IPS-NIHi7 (cell line): Measurements from ENCODE around the gene MTOR.

ENCODE experiments used
- DNase-seq: peaks from one replicate; pipeline ENCODE4 v3.0.0; 2012; ENCODE audit warnings: mixed read lengths; ENCODE audit errors: extremely low spot score

MTOR gene

DNA sequence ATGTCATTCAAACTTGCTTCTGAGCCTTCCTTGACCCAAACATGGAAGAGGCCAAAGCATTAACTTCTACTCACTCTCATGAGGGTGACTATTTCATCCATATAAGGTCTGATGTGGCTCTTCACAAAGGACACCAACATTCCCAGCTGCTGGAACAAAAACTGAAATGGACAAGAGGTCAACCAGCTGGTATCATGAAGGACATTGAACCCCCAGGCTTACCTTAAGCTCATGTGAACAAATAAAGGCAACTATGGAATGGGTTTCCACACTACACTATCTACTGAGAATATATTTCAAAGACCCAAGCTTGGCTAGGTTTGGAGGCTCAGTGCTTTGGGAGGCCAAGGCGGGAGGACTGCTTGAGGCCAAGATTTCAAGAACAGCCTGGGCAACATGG, 46.3 kb downstream of the MTOR start:
- DNase-seq, result no peak

DNA sequence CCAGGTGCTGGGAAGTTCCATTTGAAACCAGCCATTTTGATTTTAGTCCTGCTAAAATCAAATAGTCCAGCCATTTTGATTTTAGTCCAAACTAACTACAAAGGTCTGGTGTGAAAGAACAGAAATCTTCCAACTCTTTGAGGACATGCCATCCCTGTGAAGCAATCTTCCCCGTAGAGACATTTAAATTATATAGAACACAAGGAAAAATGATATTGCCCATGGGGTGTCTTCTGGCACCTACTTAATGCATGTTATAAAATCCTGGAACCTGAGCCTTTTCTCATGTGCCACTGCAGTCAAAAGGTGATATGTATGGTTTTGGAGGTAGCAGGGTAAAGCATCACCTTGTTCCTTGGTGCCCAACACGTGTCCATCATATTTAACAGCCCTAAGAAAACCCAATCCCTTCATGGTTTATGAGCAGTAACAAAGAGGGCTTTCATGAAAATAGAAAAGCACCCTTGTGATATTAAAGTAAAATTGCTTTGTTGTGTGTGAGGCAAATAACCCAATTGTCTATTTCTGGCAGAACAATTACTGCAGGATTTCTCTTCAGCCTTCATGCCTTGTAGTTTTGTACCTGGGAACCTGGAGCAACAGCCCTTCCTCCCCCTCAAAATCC, 46.9 kb downstream of the MTOR start:
- no peak for DNase-seq

- DNase-seq, result no peak
Observed at GRCh38 chr1:11214698-11215380, 47.5 kb downstream of the MTOR start.

- no peak for DNase-seq
Observed at GRCh38 chr1:11211925-11212587, 50.3 kb downstream of the MTOR start.

DNA sequence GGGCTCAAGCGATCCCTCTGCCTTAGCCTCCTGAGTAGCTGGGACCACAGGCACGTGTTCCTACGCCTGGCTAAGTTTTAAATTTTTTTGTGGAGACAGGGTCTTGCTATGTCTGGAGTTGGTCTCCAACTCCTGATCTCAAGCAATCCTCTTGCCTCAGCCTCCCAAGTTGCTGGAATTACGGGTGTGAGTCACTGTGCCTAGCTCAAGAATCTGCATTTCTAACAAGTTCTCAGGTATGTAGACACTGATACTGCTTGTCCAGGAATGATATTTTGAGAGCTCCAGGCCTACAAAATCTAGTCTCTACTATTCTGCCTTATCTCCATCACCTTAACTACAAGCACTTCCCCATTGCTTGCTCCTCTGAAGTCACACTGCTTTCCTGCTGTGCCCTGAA, 50.9 kb downstream of the MTOR start:
- DNase-seq, result no peak

DNA sequence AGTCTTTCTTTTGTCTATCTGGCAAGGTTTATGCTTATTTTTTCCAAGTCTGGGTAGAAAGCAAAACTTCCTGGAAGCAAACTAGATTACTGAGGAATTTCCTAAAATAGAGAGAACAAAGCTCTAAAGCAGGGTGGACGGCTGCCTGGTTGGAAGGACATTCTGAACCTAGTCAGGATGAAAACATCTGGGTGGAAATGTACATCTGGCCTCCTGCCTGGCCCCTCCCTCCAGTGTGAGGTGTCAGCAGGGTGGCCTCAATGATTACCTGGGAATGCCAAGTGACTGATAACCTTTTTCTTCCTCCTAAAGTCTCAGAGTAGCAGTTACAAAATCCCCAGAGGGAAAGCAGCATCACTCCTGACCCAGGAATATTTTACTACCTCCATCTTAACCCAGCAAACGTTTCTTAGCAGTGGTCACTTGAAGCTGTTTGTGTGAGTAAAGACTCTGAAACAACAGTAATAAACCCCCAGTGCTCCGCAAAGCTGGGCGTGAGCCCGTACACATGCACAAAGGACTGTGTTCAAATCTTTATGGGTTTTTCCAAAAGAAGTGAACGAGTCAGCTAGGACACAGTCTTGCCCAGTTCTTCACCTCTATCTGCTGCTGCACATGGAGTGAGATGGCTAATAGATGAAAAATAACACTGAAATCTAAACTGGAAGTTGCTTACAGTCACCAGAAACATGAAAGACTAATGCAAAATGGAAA, 54.3 kb downstream of the MTOR start:
- DNase-seq, result no peak

DNA sequence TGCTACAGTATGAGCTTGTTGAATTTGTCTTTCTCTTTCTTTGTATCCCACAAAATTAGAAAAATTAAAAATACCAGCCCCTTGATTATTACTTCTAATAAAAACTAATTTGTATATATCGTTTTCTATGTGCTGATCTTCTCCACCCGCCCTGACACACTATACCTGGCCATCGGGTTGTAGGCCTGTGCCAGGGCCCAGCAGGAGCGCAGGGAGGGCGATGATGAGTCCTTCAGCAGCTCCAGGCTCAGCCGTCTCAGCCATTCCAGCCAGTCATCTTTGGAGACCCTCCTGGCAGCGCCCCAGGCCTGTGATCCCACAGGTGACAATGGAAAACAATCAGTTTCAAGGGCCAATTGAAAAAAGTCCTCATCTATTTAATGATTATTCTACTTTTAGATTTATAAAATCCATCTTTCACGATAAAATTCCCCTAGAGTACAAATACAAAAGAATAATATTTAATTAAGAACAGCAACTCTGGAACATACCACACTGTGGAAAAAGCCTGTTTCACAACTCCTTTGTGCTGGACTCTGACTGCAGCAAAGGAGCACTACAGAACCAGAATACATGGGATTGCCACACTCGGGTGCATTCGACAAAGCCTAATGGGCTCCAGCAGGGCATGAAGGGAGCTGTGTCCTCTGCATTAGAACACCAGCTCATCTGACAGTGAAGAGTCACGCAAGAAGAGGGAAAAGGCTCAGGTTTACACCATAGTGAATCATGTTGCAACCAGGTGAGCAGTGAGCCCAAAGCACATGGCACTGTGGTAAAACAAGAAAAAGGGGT, 57.8 kb downstream of the MTOR start:
- no peak for DNase-seq

GRCh38 chr1:11198851-11199594, 63.3 kb downstream of the MTOR start:
- no peak for DNase-seq

GRCh38 chr1:11198257-11198656, 64.1 kb downstream of the MTOR start:
- DNase-seq, result no peak

DNA sequence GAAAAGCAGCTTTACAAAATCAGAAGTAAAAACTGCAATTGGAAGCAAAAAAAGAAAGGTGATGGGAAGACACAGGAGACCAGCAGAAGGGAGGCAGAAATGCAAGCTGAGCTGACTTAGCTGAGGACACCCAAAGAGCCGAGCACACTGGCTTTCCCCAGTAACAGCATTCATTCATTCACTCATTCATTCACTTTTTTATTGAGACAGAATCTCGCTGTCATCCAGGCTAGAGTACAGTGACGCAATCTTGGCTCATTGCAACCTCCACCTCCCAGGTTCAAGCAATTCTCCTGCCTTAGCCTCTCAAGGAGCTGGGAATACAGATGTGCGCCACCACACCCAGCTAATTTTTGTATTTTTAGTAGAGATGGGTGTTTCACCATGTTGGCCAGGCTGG, 65.0 kb downstream of the MTOR start:
- no peak for DNase-seq

GRCh38 chr1:11196945-11197344, 65.4 kb downstream of the MTOR start:
- DNase-seq, result no peak

DNA sequence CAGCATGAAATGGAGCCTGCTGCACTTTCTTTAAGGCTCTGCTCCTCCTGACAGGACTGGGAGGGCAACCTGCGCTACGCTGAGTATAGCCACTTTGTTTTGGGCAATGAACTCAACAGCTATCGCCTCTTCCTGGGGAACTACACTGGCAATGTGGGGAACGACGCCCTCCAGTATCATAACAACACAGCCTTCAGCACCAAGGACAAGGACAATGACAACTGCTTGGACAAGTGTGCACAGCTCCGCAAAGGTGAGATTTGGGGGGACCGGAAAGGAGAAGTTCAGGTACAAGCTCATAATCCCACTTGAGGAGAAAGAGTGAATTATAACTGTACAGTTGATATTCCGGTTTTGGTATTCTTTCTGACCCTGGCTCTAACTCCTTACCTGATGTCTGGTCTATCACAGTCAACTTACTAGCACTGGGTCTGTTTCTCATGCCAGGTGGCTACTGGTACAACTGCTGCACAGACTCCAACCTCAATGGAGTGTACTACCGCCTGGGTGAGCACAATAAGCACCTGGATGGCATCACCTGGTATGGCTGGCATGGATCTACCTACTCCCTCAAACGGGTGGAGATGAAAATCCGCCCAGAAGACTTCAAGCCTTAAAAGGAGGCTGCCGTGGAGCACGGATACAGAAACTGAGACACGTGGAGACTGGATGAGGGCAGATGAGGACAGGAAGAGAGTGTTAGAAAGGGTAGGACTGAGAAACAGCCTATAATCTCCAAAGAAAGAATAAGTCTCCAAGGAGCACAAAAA, 67.8 kb downstream of the MTOR start:
- no peak for DNase-seq

DNA sequence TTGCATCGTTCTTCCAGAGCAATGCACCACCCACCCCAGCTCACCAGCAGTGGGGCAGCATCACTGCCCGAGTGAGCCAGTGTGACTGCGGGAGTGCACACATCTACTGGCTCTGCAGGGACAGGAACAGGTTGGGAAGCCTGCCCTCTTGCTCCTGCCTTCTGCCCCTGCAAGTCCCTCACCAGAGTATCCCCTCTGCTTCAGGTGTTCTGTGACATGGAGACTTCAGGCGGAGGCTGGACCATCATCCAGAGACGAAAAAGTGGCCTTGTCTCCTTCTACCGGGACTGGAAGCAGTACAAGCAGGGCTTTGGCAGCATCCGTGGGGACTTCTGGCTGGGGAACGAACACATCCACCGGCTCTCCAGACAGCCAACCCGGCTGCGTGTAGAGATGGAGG, 69.0 kb downstream of the MTOR start:
- no peak for DNase-seq

DNA sequence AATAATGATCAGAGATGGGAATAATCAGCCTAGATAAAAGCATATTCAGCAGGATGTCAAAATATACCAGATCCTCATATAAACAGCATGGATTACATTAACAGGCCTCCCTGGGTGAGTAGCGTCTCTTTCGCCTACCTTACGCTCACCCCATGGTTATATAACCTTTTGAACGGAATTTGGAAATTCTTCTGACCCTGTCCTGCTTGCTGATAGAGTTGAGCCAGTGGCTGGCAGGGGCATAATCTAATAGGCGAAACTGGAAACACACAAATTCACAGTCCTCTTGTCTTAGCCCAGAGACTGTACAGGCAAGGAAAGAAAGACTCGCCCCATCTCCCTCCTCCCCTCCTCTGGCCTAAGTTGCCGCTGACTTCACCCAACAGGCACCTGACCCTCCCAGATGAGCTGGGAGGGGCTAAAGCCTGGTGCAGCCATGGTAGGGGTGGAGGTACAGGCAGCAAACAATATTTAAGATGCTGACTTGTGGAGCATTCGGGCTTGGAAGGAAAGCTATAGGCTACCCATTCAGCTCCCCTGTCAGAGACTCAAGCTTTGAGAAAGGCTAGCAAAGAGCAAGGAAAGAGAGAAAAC, 73.4 kb downstream of the MTOR start, which contains the start of gene ANGPTL7:
ANGPTL7 (plus strand) TSS at position 498 of the 594 bp plus-strand sequence. CDS start 225 bp downstream, outside the sequence.
- no peak for DNase-seq

DNA sequence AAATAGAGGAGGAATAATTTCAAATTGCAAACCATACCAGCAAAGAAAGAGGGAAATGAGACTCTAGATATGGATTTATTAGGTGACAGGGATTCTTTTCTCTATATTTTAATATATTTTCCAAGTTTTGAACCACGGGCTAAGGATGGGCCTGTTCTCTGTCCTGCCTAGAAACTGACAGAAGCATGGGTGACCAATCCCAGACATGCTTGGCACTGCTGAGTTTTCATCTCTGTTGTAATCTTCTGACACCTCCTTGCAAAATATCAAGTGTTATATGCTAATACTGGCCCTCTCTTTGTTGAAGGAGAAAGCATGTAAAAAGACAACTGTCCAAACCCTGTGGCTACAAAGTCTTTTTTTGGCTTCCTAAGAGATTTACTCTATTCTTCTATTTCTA, 74.0 kb downstream of the MTOR start:
- DNase-seq, result no peak

- DNase-seq, result no peak
Observed at GRCh38 chr1:11187931-11188330, 74.4 kb downstream of the MTOR start.

DNA sequence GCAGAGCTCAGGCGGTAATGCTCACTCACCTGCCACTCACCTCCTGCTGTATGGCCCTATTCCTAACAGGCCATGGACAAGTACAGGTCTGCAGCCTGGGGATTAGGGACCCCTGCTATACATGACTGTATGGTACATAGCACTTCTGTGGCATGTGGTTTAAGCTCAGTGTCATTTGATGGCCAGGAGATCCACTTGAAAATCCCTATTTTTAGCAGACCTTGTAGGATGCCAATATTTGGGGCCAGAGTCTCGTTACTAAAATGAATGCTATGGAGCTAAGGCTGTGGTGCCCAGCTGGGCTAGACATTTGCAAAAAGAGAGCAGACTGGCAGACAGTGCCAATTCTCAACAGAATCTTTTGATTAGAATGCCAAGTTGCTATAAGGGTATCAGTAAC, 74.9 kb downstream of the MTOR start:
- no peak for DNase-seq

DNA sequence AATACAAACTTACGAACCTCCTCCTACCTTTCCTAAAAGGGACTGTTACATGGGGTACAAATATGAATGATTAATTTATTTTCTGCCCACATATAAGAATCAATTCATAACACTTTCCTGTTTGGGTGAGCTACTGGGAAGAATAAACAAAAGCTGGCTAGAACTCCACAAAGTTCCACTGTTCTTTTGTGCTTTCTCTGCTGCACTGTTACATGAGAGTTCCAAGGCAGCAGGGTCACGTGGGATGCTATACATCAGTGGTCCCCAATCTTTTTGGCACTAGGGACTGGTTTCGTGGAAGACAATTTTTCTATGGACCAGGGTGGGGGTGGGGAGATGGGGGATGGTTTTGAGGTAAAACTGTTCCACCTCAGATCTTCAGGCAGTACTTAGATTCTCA, 75.4 kb downstream of the MTOR start:
- DNase-seq, result no peak

- DNase-seq, result no peak
Observed at GRCh38 chr1:11184973-11185372, 77.4 kb downstream of the MTOR start.

DNA sequence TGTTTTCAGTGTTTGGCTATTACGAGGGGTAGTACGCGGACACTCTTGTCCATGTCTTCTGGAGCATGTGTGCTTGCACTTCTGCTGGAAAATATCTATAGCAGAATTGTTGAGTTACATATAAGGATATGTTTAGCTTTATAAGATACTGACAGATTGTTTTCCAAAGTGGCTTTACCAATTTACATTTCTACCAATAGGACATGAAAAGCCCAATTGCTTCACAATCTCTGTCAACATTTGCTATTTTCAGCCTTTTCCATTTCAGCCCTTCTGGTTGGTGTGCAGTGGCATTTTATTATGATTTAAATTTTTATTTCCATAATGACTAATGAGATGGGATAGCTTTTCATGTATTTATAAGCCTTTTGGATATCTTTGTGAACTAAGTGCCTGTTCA, 79.5 kb downstream of the MTOR start:
- no peak for DNase-seq
